GM12878 (cell line): ENCODE measurements around the gene SLC5A2. TPM values are rescaled to one million over a fixed set of nuclear protein-coding genes. Genes with fewer than 3 reads are reported as not detected.

ENCODE experiments used
- ATAC-seq: fragments of 200-7000 bp; cut with Tn5 transposase; 3 replicates; pipeline ENCODE4 v1.9.1; 2020; ENCODE audit warnings: mild to moderate bottlenecking, moderate library complexity
- BruUV-seq: library from RNA; stranded (reverse); fragments of 400-500 nt; replicated peaks from 2 replicates; lab custom pipeline; 2021; lab: Mats Ljungman, UMichigan
- CTCF ChIA-PET: fragments of 300-600 bp; sonication (Branson Sonifier 250); formaldehyde crosslinking; extraction: SDS; loops from one replicate; lab custom pipeline; 2021; ENCODE audit warnings: inconsistent platforms; lab: Yijun Ruan, JAX
- POLR2A ChIA-PET: fragments of 350-600 bp; formaldehyde crosslinking; extraction: SDS; loops from one replicate; lab custom pipeline; 2021; ENCODE audit warnings: inconsistent platforms; lab: Charles Lee
- RAD21 ChIA-PET: fragments of 300-600 bp; sonication (Branson Sonifier 250); formaldehyde crosslinking; loops from one replicate; lab custom pipeline; 2023; ENCODE audit warnings: antibody characterized with exemption; ENCODE audit not compliant: unreplicated experiment; lab: Charles Lee
- SMC1A ChIA-PET: fragments of 300-600 bp; sonication (Branson Sonifier 250); formaldehyde crosslinking; loops from one replicate; lab custom pipeline; 2023; ENCODE audit not compliant: unreplicated experiment, uncharacterized antibody; lab: Charles Lee
- DNase-seq: peaks from one replicate; pipeline ENCODE4 v3.0.0-alpha.2; 2011; ENCODE audit warnings: low read depth, low spot score
- FAIRE-seq: peaks from 3 replicates; lab custom pipeline; 2011; peaks lifted over from hg19 to GRCh38; lab: Jason Lieb, UNC
- H2AFZ ChIP-seq: 2 replicates; pipeline ENCODE4 v1.6.0; 2011; ENCODE audit warnings: low read depth, low read length, control low read depth; ENCODE audit not compliant: control insufficient read depth
- H3K27ac ChIP-seq: 2 replicates; pipeline ENCODE4 v1.5.1; 2011; ENCODE audit warnings: control low read depth; ENCODE audit not compliant: control insufficient read depth, insufficient read depth
- H3K27me3 ChIP-seq, 2 experiments: replicated peaks in 1 of 2; 2 replicates each; pipeline versions ENCODE4 v1.6.0 to v1.6.1; 2011; ENCODE audit warnings: low read length in 1 of 2; ENCODE audit not compliant: control insufficient read depth in 2 of 2, insufficient read depth in 2 of 2
- H3K36me3 ChIP-seq, 2 experiments: 2 replicates each; pipeline ENCODE4 v1.5.1; 2011; ENCODE audit warnings: low read length in 1 of 2; ENCODE audit not compliant: control insufficient read depth in 2 of 2, insufficient read depth in 2 of 2
- H3K4me1 ChIP-seq: 2 replicates; pipeline ENCODE4 v1.6.1; 2011; ENCODE audit warnings: mild to moderate bottlenecking, low read length, moderate library complexity, mixed read lengths; ENCODE audit not compliant: control insufficient read depth, insufficient read depth
- H3K4me2 ChIP-seq: 2 replicates; pipeline ENCODE4 v1.6.0; 2011; ENCODE audit warnings: control low read depth; ENCODE audit not compliant: control insufficient read depth, insufficient read depth
- H3K4me3 ChIP-seq: fragments of 200-600 bp; sonication (generic); 2 replicates; pipeline ENCODE4 v1.5.1; 2016
- H3K79me2 ChIP-seq: 2 replicates; pipeline ENCODE4 v1.6.0; 2011; ENCODE audit warnings: low read length; ENCODE audit not compliant: control insufficient read depth, insufficient read depth
- H3K9ac ChIP-seq: 2 replicates; pipeline ENCODE4 v1.8.0; 2011; ENCODE audit warnings: low read length, control low read depth, mixed read lengths; ENCODE audit not compliant: control insufficient read depth, insufficient read depth
- H3K9me3 ChIP-seq: replicated peaks from 3 replicates; pipeline ENCODE4 v1.5.1; 2011; ENCODE audit warnings: mild to moderate bottlenecking, low read length; ENCODE audit not compliant: control insufficient read depth, insufficient read depth
- H4K20me1 ChIP-seq: 2 replicates; pipeline ENCODE4 v1.6.0; 2011; ENCODE audit not compliant: control insufficient read depth, insufficient read depth
- ASH2L ChIP-seq: fragments of 300-600, 200-600 bp; sonication (generic); IDR thresholded peaks from 2 replicates; pipeline ENCODE4 v1.6.1; 2017; ENCODE audit warnings: low read depth, mild to moderate bottlenecking, borderline replicate concordance
- BCL11A ChIP-seq: IDR thresholded peaks from 2 replicates; pipeline ENCODE4 v1.6.1; 2011; ENCODE audit warnings: low read depth, low read length
- BMI1 ChIP-seq: fragments of 450-650 bp; IDR thresholded peaks from 2 replicates; pipeline ENCODE4 v1.6.1; 2016; ENCODE audit warnings: mild to moderate bottlenecking, moderate library complexity, borderline replicate concordance
- CBFB ChIP-seq: IDR thresholded peaks from 2 replicates; pipeline ENCODE4 v1.6.1; 2016; ENCODE audit warnings: antibody characterized with exemption, low read depth
- CBX3 ChIP-seq: fragments of 200-600 bp; sonication (generic); IDR thresholded peaks from 2 replicates; pipeline ENCODE4 v1.6.1; 2016; ENCODE audit warnings: low read depth, borderline replicate concordance
- CHD2 ChIP-seq: IDR thresholded peaks from 2 replicates; pipeline ENCODE4 v1.6.1; 2011; ENCODE audit warnings: low read depth, low read length, improper control_type of control experiment, borderline replicate concordance
- ESRRA ChIP-seq: IDR thresholded peaks from 2 replicates; pipeline ENCODE4 v1.6.1; 2012; ENCODE audit warnings: mild to moderate bottlenecking, low read length, improper control_type of control experiment
- IKZF1 ChIP-seq: fragments of 450-650 bp; conservative IDR thresholded peaks from 2 replicates; pipeline ENCODE4 v1.6.1; 2017; ENCODE audit warnings: antibody characterized with exemption, mild to moderate bottlenecking
- IRF5 ChIP-seq: fragments of 450-650 bp; IDR thresholded peaks from 2 replicates; pipeline ENCODE4 v1.6.1; 2017; ENCODE audit warnings: borderline replicate concordance
- MEF2B ChIP-seq: fragments of 450-650 bp; IDR thresholded peaks from 2 replicates; pipeline ENCODE4 v1.6.1; 2018; ENCODE audit warnings: mild to moderate bottlenecking, moderate library complexity; ENCODE audit not compliant: partially characterized antibody, poor library complexity, severe bottlenecking
- NR2C2 ChIP-seq: IDR thresholded peaks from 2 replicates; pipeline ENCODE4 v1.6.1; 2011; ENCODE audit warnings: borderline replicate concordance, low read depth; ENCODE audit not compliant: control insufficient read depth, insufficient read length
- RELA ChIP-seq: fragments of 450-650 bp; IDR thresholded peaks from 2 replicates; pipeline ENCODE4 v1.8.0; 2014; ENCODE audit warnings: borderline replicate concordance; ENCODE audit not compliant: partially characterized antibody
- RUNX3 ChIP-seq: IDR thresholded peaks from 2 replicates; pipeline ENCODE4 v1.6.1; 2012; ENCODE audit warnings: low read length, inconsistent platforms
- SMC3 ChIP-seq: IDR thresholded peaks from 2 replicates; pipeline ENCODE4 v1.6.1; 2011; ENCODE audit warnings: low read length, improper control_type of control experiment, borderline replicate concordance
- YBX1 ChIP-seq: fragments of 450-650 bp; IDR thresholded peaks from 2 replicates; pipeline ENCODE4 v1.6.1; 2016; ENCODE audit warnings: antibody characterized with exemption
- ZNF622 ChIP-seq: fragments of 450-650 bp; IDR thresholded peaks from 2 replicates; pipeline ENCODE4 v1.6.1; 2017; ENCODE audit warnings: mild to moderate bottlenecking, inconsistent platforms
- WGBS: methylation state at CpG from one replicate; pipeline ENCODE4 v1.1.6; 2016; ENCODE audit warnings: low lambda C conversion rate; ENCODE audit not compliant: insufficient replicate concordance, insufficient coverage; ENCODE audit errors: missing lambda C conversion rate; 5-methylcytosine and 5-hydroxymethylcytosine counted together
- in situ Hi-C: fragments of 300-500 bp; cut with MboI; formaldehyde crosslinking; loops from 9 replicates; pipeline ENCODE4 v1.14.3; 2018; ENCODE audit warnings: mixed read lengths
- intact Hi-C: fragments of 100-400 bp; cut with micrococcal nuclease; formaldehyde crosslinking; loops from one replicate; pipeline ENCODE4 v1.14.2; 2022; ENCODE audit not compliant: unreplicated experiment
- polyA plus RNA-seq, 11 experiments: library from polyadenylated mRNA; depleted of rRNA in 4 of 11; unstranded in 6 of 11; stranded (reverse) in 5 of 11; fragments of >200 nt; fragmentation: Nextera tagmentation in 4 of 11; fragmentation: Illumina TruSeq in 1 of 11; extraction: Ambion mirVana in 4 of 11; extraction: Trizol in 1 of 11; gene quantifications; 1 replicate in 1 of 11; 2 replicates in 10 of 11; pipeline versions ENCODE4 v1.2.1 to v1.2.3, GENCODE V29; 2011 to 2016; ENCODE audit warnings: inconsistent platforms in 2 of 11, missing spikeins in 2 of 11, low read depth in 1 of 11
- total RNA-seq, 4 experiments: library from RNA; depleted of rRNA in 3 of 4; stranded (reverse); fragments of >200 nt in 3 of 4; fragmentation: Illumina TruSeq in 1 of 4; extraction: Trizol in 1 of 4; gene quantifications; 2 replicates each; pipeline versions ENCODE4 v1.2.1 to v1.2.3, GENCODE V29; 2013 to 2021
- TF ChIP-seq, protein P1 (sequence below): fragments of 450-650 bp; IDR thresholded peaks from 2 replicates; pipeline ENCODE4 v1.6.1; 2017; ENCODE audit warnings: mild to moderate bottlenecking
- TF ChIP-seq, protein P2 (sequence below): IDR thresholded peaks from 2 replicates; pipeline ENCODE4 v1.6.1; 2011; ENCODE audit warnings: mild to moderate bottlenecking, low read depth, low read length, moderate library complexity; ENCODE audit not compliant: insufficient replicate concordance

The SLC5A2 gene
- total and polyA plus RNA-seq, 10 of the 15 experiments (the other 5 are each of a cell fraction or from before 2014, with no cell fraction given), result 3.6 to 4.8 (median 4.4) TPM; not detected in 6

DNA sequence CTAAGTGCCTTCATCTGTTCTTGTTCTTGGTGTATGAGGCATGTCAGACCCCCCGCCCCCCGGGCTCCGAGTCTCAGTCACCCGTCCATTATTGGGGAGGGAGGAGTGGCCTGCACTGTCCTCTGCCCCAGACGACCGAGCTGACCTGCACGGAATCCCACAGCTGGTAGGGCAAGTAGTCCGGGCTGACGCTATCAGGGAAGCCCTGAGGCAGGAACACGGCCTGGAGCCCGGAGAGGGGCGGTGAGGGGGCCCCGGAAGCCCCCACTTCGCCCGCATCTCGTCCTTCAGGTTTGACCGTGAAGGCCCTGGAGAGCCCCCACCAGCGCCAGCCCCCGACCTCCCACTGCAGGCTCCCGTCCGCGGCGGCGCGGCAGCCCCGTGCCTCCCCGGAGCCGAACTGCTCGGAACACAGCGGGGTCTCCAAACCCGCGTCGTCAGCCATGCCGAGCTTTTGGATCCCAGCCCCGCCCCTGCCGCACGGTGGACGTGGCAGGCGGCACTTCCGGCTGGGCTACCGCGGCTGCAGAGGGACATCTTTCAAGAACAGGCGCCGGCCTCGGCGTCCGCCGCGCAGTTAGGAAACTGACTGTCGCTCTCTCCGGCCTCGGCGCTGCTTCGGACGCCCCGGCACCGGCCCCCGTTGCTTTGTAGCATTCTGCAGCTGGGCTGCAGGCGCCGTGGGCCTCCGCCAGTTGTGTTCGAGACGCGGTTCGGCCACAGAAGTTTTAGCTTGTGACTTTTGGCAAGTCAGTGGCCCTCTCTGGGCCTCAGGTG is 25.2 kb downstream of the SLC5A2 start, which contains the start of gene RUSF1:
TSS of gene RUSF1 (minus strand) at position 463 of the 777 bp plus-strand sequence. CDS start at position 445, 18 bp downstream.
- peak within 1 kb of the TSS; percentile 91 for H3K4me2 ChIP-seq
- no peaks in the 10 kb centered on the region for H4K20me1 ChIP-seq
- CTCF ChIA-PET, result interaction anchor here (0.6 to 3.1 kb wide), 3 partner anchors 47 to 206 kb away, joined by 3 to 25 read pairs (median 5); partner anchors contain the start of gene ARMC5
- intact Hi-C loops, result loop anchor here (5.0 to 10.0 kb wide), 3 partner anchors 51 to 204 kb away; partner anchors contain the start of gene ARMC5
- H3K4me1 ChIP-seq, result peaks cover 14% of the 10 kb centered on the region
- 1% methylated on average over 65 of the region's 65 CpGs for WGBS
- FAIRE-seq (peak; percentile 65), DNase-seq (peak; percentile 33), ATAC-seq (peak; percentile 89)
- peak within 1 kb of the TSS; percentile 90 for H3K4me3 ChIP-seq
- no peaks in the 10 kb centered on the region; a peak in 1 of 4 replicates for H3K36me3 ChIP-seq
- peaks cover 26% of the 10 kb centered on the region for H3K79me2 ChIP-seq
- RAD21 ChIA-PET, result interaction anchor here (1.0 kb wide), 1 partner anchor 48 kb away, joined by 3 read pairs; no protein-coding TSS in a partner anchor
- H3K27me3 ChIP-seq, result no peaks in the 10 kb centered on the region
- H3K27ac ChIP-seq, result peak within 1 kb of the TSS; percentile 92
- in situ Hi-C loops, result no loop called here
- TSS peak; percentile 83 for BruUV-seq
- SMC1A ChIA-PET, result interaction anchor here (1.3 kb wide), 1 partner anchor 366 kb away, joined by 4 read pairs; the partner anchor contains the start of gene ZNF267
- peak within 1 kb of the TSS; percentile 89 for H2AFZ ChIP-seq
- no peaks in the 10 kb centered on the region; the same call in 2 of the 3 replicates for H3K9me3 ChIP-seq
- H3K9ac ChIP-seq, result peak within 1 kb of the TSS; percentile 98
- POLR2A ChIA-PET, result interaction anchor here (1.0 to 1.6 kb wide), 4 partner anchors 21 to 365 kb away, joined by 3 to 6 read pairs (median 4); partner anchors contain the start of gene ZNF267
- TF ChIP-seq, protein P1, sequence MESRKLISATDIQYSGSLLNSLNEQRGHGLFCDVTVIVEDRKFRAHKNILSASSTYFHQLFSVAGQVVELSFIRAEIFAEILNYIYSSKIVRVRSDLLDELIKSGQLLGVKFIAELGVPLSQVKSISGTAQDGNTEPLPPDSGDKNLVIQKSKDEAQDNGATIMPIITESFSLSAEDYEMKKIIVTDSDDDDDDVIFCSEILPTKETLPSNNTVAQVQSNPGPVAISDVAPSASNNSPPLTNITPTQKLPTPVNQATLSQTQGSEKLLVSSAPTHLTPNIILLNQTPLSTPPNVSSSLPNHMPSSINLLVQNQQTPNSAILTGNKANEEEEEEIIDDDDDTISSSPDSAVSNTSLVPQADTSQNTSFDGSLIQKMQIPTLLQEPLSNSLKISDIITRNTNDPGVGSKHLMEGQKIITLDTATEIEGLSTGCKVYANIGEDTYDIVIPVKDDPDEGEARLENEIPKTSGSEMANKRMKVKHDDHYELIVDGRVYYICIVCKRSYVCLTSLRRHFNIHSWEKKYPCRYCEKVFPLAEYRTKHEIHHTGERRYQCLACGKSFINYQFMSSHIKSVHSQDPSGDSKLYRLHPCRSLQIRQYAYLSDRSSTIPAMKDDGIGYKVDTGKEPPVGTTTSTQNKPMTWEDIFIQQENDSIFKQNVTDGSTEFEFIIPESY, result no peak
- no peak for TF ChIP-seq BCL11A
- TF ChIP-seq RUNX3, result peak; percentile 31; the same call in 1 of the 2 replicates
- TF ChIP-seq ZNF622, result no peak
- TF ChIP-seq, protein P2, sequence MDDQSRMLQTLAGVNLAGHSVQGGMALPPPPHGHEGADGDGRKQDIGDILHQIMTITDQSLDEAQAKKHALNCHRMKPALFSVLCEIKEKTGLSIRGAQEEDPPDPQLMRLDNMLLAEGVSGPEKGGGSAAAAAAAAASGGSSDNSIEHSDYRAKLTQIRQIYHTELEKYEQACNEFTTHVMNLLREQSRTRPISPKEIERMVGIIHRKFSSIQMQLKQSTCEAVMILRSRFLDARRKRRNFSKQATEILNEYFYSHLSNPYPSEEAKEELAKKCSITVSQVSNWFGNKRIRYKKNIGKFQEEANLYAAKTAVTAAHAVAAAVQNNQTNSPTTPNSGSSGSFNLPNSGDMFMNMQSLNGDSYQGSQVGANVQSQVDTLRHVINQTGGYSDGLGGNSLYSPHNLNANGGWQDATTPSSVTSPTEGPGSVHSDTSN, result no peak
- TF ChIP-seq NR2C2, result no peak
- TF ChIP-seq CHD2, result peak; percentile 63
- TF ChIP-seq MEF2B, result peak; percentile 7
- peak; percentile 37 for TF ChIP-seq RELA
- TF ChIP-seq YBX1, result no peak
- TF ChIP-seq BMI1, result peak; percentile 20; the same call in 1 of the 2 replicates
- TF ChIP-seq ESRRA, result peak; percentile 74
- peak; percentile 74 for TF ChIP-seq IKZF1
- peak; percentile 69; the same call in 1 of the 2 replicates for TF ChIP-seq CBFB
- no peak for TF ChIP-seq CBX3
- no peak for TF ChIP-seq SMC3
- no peak for TF ChIP-seq ASH2L
- TF ChIP-seq IRF5, result no peak
